HepG2 (cell line): ENCODE results near the gene ESYT1. TPM values are rescaled to one million over a fixed set of nuclear protein-coding genes. Genes with fewer than 3 reads are reported as not detected.
A peak's percentile ranks its signal among the peaks of the same experiment; 100 is the strongest.

Source experiments
- ATF7-NPFF ChIP-seq: sonication (generic); formaldehyde crosslinking; IDR thresholded peaks from 2 replicates; pipeline ENCODE4 v1.8.1; 2023; ENCODE audit warnings: mild to moderate bottlenecking, low read depth, missing genetic modification reagents, moderate library complexity
- CEBPB ChIP-seq: IDR thresholded peaks from 2 replicates; pipeline ENCODE4 v1.6.1; 2011; ENCODE audit warnings: low read depth, low read length, improper control_type of control experiment, borderline replicate concordance
- HOXA3 ChIP-seq: sonication (generic); formaldehyde crosslinking; IDR thresholded peaks from 2 replicates; pipeline ENCODE4 v1.5.0; 2020; ENCODE audit warnings: missing genetic modification reagents
- ISX ChIP-seq: sonication (generic); formaldehyde crosslinking; conservative IDR thresholded peaks from 2 replicates; pipeline ENCODE4 v1.5.0; 2020; ENCODE audit warnings: missing genetic modification reagents
- KAT7 ChIP-seq: IDR thresholded peaks from 2 replicates; pipeline ENCODE4 v1.6.1; 2018; ENCODE audit warnings: borderline replicate concordance, missing compliant biosample characterization
- NFE2L1 ChIP-seq: sonication (generic); formaldehyde crosslinking; IDR thresholded peaks from 2 replicates; pipeline ENCODE4 v1.4.0; 2020; ENCODE audit warnings: missing genetic modification reagents, mild to moderate bottlenecking, borderline replicate concordance
- ONECUT2 ChIP-seq: sonication (generic); formaldehyde crosslinking; IDR thresholded peaks from 2 replicates; pipeline ENCODE4 v1.4.0; 2020; ENCODE audit warnings: missing genetic modification reagents
- RCOR2 ChIP-seq: IDR thresholded peaks from 2 replicates; pipeline ENCODE4 v1.6.1; 2016; ENCODE audit warnings: missing biosample characterization, missing genetic modification reagents
- SRSF4 ChIP-seq: fragments of 200-400 bp; formaldehyde crosslinking; IDR thresholded peaks from one replicate; pipeline ENCODE4 v1.6.1; 2018; ENCODE audit warnings: mild to moderate bottlenecking, low read depth, low read length, moderate library complexity; ENCODE audit not compliant: poor library complexity, severe bottlenecking
- TARDBP ChIP-seq: sonication (generic); formaldehyde crosslinking; IDR thresholded peaks from 2 replicates; pipeline ENCODE4 v1.8.0; 2022; ENCODE audit warnings: mild to moderate bottlenecking, missing genetic modification reagents
- ZFP1 ChIP-seq: IDR thresholded peaks from 2 replicates; pipeline ENCODE4 v1.6.1; 2016
- ZFY ChIP-seq: sonication (generic); formaldehyde crosslinking; IDR thresholded peaks from 2 replicates; pipeline ENCODE4 v1.4.0; 2020; ENCODE audit warnings: missing genetic modification reagents
- ZFYVE20 ChIP-seq: sonication (generic); formaldehyde crosslinking; IDR thresholded peaks from 2 replicates; pipeline ENCODE4 v1.8.0; 2023; ENCODE audit warnings: low read depth, mild to moderate bottlenecking, moderate library complexity, missing genetic modification reagents, borderline replicate concordance
- ZNF10 ChIP-seq: sonication (generic); formaldehyde crosslinking; IDR thresholded peaks from 2 replicates; pipeline ENCODE4 v1.4.0; 2020; ENCODE audit warnings: mild to moderate bottlenecking, low read depth, missing genetic modification reagents, borderline replicate concordance
- ZNF292 ChIP-seq: sonication (generic); formaldehyde crosslinking; IDR thresholded peaks from 2 replicates; pipeline ENCODE4 v1.8.1; 2022; ENCODE audit warnings: mild to moderate bottlenecking, low read depth, missing genetic modification reagents, borderline replicate concordance
- ZNF430 ChIP-seq: sonication (generic); formaldehyde crosslinking; IDR thresholded peaks from 2 replicates; pipeline ENCODE4 v1.9.0; 2021; ENCODE audit warnings: mild to moderate bottlenecking, missing genetic modification reagents
- ZNF550 ChIP-seq: sonication (generic); formaldehyde crosslinking; IDR thresholded peaks from 2 replicates; pipeline ENCODE4 v1.4.0; 2020; ENCODE audit warnings: mild to moderate bottlenecking, missing genetic modification reagents, borderline replicate concordance
- ZNF552 ChIP-seq: sonication (generic); formaldehyde crosslinking; IDR thresholded peaks from 2 replicates; pipeline ENCODE4 v1.9.0; 2022; ENCODE audit warnings: missing genetic modification reagents, mild to moderate bottlenecking, borderline replicate concordance
- ZNF772 ChIP-seq: sonication (generic); formaldehyde crosslinking; IDR thresholded peaks from 2 replicates; pipeline ENCODE4 v1.5.0; 2020; ENCODE audit warnings: mild to moderate bottlenecking, missing genetic modification reagents
- polyA plus RNA-seq, 8 experiments: library from polyadenylated mRNA; depleted of rRNA in 3 of 8; stranded (reverse) in 7 of 8; unstranded in 1 of 8; fragments of >200 nt; fragmentation: Illumina TruSeq in 4 of 8; extraction: Trizol in 4 of 8; gene quantifications; 2 replicates each; pipeline versions ENCODE4 v1.2.1 to v1.2.3, GENCODE V29; 2011 to 2016; ENCODE audit warnings: low read depth in 4 of 8, missing spikeins in 1 of 8, mixed read lengths in 1 of 8; ENCODE audit not compliant: insufficient read depth in 1 of 8
- total RNA-seq, 5 experiments: library from RNA; depleted of rRNA; stranded (reverse); fragments of >200 nt; fragmentation: Illumina TruSeq; extraction: Trizol; gene quantifications; 2 replicates each; pipeline ENCODE4 v1.2.3, GENCODE V29; 2016; ENCODE audit warnings: low read depth in 1 of 5
- TF ChIP-seq, protein P1 (sequence below): sonication (generic); IDR thresholded peaks from 2 replicates; pipeline ENCODE4 v1.6.1; 2016; ENCODE audit warnings: low read depth, borderline replicate concordance
- TF ChIP-seq, protein P2 (sequence below): sonication (generic); formaldehyde crosslinking; IDR thresholded peaks from 2 replicates; pipeline ENCODE4 v1.4.0; 2020; ENCODE audit warnings: missing genetic modification reagents
- TF ChIP-seq, protein P3 (sequence below): sonication (generic); formaldehyde crosslinking; IDR thresholded peaks from 2 replicates; pipeline ENCODE4 v1.5.0; 2020; ENCODE audit warnings: missing genetic modification reagents

Gene ESYT1
- total and polyA plus RNA-seq, 2 of the 13 experiments (the other 11 are each of a cell fraction or from before 2014, with no cell fraction given): 66.9 to 71.0 TPM

DNA sequence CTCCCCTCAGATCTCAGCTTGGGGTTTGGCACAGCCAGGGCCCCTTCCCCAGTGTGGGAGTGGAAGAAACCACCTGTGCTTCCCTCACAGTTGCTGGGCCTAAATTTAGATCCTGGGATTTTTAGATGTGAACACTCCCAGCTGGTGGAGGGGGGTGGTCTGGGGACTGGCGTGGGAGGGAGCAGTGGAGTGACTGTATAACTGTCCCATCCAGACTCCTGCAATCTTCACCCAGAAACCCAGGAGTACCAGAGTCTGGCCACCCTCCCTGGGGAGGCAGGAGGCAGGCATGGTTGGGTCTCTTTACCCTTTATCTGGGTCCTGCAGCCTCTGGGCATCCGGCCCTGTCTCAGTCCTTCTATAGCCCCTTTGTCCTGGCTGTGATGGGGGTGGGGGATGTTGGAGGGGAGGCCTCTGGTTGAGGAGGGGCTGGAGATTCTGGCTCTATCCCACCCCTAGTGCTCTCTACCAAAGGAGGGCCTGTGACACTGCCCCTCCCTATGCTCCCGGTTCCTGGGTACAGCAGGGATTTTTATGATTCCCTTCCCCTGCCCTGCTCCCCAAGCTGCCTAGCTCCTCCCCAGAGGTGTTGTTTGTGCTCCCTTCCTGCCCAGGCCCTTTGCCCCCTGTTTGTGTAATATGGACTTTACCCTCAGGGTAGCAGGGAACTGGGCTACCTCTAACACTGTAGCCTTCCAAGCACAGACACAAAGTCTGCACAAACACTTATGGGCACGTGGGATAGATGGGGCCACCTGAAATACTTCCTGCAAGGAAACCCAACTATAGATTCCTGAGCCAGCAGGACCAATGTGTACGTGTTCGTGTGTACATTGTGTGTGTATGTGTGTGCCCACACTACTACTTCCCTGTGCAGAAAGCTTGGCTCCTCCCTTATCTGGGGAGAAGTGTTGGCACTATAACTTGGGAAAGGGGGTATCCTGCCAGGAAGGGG lies 46.4 kb upstream of the ESYT1 start (continued):
- TF ChIP-seq, protein P1, sequence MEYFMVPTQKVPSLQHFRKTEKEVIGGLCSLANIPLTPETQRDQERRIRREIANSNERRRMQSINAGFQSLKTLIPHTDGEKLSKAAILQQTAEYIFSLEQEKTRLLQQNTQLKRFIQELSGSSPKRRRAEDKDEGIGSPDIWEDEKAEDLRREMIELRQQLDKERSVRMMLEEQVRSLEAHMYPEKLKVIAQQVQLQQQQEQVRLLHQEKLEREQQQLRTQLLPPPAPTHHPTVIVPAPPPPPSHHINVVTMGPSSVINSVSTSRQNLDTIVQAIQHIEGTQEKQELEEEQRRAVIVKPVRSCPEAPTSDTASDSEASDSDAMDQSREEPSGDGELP: peak; percentile 70; the same call in 1 of the 2 replicates
- TF ChIP-seq ZNF292 (CRISPR knock-in tag): peak; percentile 67; the same call in 1 of the 2 replicates
- TF ChIP-seq ONECUT2: peak; percentile 54; the same call in 1 of the 2 replicates
- TF ChIP-seq KAT7 (CRISPR knock-in tag): no peak; the same call in 1 of the 2 replicates
- no peak; the same call in 1 of the 2 replicates for TF ChIP-seq ZNF550
- TF ChIP-seq, protein P2, sequence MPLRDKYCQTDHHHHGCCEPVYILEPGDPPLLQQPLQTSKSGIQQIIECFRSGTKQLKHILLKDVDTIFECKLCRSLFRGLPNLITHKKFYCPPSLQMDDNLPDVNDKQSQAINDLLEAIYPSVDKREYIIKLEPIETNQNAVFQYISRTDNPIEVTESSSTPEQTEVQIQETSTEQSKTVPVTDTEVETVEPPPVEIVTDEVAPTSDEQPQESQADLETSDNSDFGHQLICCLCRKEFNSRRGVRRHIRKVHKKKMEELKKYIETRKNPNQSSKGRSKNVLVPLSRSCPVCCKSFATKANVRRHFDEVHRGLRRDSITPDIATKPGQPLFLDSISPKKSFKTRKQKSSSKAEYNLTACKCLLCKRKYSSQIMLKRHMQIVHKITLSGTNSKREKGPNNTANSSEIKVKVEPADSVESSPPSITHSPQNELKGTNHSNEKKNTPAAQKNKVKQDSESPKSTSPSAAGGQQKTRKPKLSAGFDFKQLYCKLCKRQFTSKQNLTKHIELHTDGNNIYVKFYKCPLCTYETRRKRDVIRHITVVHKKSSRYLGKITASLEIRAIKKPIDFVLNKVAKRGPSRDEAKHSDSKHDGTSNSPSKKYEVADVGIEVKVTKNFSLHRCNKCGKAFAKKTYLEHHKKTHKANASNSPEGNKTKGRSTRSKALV (CRISPR knock-in tag): peak; percentile 53; the same call in 1 of the 2 replicates
- peak; percentile 97 for TF ChIP-seq RCOR2
- TF ChIP-seq, protein P3, sequence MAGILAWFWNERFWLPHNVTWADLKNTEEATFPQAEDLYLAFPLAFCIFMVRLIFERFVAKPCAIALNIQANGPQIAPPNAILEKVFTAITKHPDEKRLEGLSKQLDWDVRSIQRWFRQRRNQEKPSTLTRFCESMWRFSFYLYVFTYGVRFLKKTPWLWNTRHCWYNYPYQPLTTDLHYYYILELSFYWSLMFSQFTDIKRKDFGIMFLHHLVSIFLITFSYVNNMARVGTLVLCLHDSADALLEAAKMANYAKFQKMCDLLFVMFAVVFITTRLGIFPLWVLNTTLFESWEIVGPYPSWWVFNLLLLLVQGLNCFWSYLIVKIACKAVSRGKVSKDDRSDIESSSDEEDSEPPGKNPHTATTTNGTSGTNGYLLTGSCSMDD (CRISPR knock-in tag): no peak
- no peak for TF ChIP-seq SRSF4
- TF ChIP-seq ZFYVE20: no peak
- peak; percentile 69 for TF ChIP-seq ATF7-NPFF
- peak; percentile 94; the same call in 1 of the 2 replicates for TF ChIP-seq ZNF552 (CRISPR knock-in tag)
- peak; percentile 50 for TF ChIP-seq ZFY (CRISPR knock-in tag)
- peak; percentile 93; the same call in 1 of the 2 replicates for TF ChIP-seq ZFP1 (CRISPR knock-in tag)
- TF ChIP-seq NFE2L1 (CRISPR knock-in tag): no peak
- peak; percentile 96 for TF ChIP-seq CEBPB
- TF ChIP-seq HOXA3 (CRISPR knock-in tag): peak; percentile 92; the same call in 1 of the 2 replicates
- TF ChIP-seq ZNF430 (CRISPR knock-in tag): peak; percentile 83; the same call in 1 of the 2 replicates
- TF ChIP-seq ZNF10 (CRISPR knock-in tag): no peak
- 0 out of 2 replicates have a peak, but pooled peaks have one; percentile 62 for TF ChIP-seq ISX
- peak; percentile 99 for TF ChIP-seq TARDBP (CRISPR knock-in tag)
- TF ChIP-seq ZNF772 (CRISPR knock-in tag): peak; percentile 98
